ENCODE results near the gene STARD7. TPM values are rescaled to one million over a fixed set of nuclear protein-coding genes. Genes with fewer than 3 reads are reported as not detected.
A peak's percentile ranks its signal among the peaks of the same experiment; 100 is the strongest.

Gene STARD7
- total and polyA plus RNA-seq, 9 of the 15 experiments (the other 6 are each of a cell fraction or from before 2014, with no cell fraction given), result 90.9 to 196 (median 145) TPM

DNA sequence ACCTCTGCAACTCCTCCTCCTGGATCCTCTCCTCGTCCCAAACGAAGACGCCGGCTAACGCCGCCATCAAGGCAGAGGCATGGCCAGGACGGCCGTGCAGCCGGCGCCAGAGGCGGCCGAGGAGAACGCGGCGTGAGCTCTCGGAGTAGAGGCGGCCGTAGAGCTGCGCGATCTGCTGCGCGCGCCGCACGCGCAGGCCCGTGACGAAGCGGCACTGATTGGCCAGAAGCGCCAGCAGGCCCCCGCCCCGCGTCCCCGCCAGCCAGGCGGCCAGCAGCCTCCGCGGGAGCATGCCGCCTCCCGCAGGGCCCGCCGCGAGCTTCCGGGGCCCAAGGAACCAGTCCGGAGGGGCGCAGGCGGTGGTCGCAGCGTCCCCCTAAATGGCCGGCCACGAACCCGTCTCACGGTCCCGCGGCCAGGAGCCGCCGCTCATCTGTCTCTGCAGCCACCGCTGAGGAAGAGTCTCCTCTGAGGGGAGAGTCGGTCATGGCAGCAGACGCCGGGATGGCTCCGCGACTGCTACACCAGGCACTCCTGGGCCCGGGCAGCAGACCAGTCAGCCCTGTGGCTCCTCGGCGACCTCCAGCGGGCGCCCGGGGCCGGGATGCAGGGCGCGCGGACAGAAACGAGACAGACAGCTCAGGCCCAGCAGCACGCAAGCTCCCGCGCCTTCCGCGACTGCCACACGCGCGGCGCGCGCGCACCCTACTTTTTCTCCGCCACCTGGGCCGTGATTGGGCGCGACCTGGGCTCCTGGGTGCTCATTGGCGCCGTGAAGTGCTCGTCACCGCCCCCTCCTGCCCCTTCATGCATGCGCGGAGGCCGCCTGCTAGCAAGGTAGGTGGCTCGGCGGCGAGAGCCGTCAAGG is at the start of gene STARD7 (continued):
- TF ChIP-seq, protein P1, sequence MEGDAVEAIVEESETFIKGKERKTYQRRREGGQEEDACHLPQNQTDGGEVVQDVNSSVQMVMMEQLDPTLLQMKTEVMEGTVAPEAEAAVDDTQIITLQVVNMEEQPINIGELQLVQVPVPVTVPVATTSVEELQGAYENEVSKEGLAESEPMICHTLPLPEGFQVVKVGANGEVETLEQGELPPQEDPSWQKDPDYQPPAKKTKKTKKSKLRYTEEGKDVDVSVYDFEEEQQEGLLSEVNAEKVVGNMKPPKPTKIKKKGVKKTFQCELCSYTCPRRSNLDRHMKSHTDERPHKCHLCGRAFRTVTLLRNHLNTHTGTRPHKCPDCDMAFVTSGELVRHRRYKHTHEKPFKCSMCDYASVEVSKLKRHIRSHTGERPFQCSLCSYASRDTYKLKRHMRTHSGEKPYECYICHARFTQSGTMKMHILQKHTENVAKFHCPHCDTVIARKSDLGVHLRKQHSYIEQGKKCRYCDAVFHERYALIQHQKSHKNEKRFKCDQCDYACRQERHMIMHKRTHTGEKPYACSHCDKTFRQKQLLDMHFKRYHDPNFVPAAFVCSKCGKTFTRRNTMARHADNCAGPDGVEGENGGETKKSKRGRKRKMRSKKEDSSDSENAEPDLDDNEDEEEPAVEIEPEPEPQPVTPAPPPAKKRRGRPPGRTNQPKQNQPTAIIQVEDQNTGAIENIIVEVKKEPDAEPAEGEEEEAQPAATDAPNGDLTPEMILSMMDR (IDR thresholded peaks at IDR 0.05 in 2 of 3, conservative IDR thresholded peaks at IDR 0.05 in 1 of 3; ENCODE audit: insufficient read depth in 2 of 3, low read depth in 1 of 3, low read length in 3 of 3), result peak in 2 of 3 experiments; percentile 17 to 36; a peak in 2 of 6 replicates
- TF ChIP-seq E2F3 (CRISPR knock-in tag; IDR thresholded peaks at IDR 0.05), result no peak; the same call in 1 of the 2 replicates
- TF ChIP-seq CBFA2T3 (IDR thresholded peaks at IDR 0.05), result no peak
- TF ChIP-seq SMARCB1 (IDR thresholded peaks at IDR 0.05; ENCODE audit: insufficient read length, low read depth), result no peak
- TF ChIP-seq PHF20 (IDR thresholded peaks at IDR 0.05; ENCODE audit: partially characterized antibody), result no peak
- no peak for TF ChIP-seq BRCA1 (IDR thresholded peaks at IDR 0.05)
- no peak for TF ChIP-seq BRCA1 (CRISPR knock-in tag; IDR thresholded peaks at IDR 0.05)
- TF ChIP-seq EWSR1 (IDR thresholded peaks at IDR 0.05; ENCODE audit: borderline replicate concordance, low read depth, partially characterized antibody), result no peak
- peak; percentile 98 for TF ChIP-seq POLR2A (conservative IDR thresholded peaks at IDR 0.05)
- TF ChIP-seq XRCC4 (IDR thresholded peaks at IDR 0.05; ENCODE audit: extremely low read depth, insufficient read depth, insufficient read length), result no peak
- TF ChIP-seq, protein P2, sequence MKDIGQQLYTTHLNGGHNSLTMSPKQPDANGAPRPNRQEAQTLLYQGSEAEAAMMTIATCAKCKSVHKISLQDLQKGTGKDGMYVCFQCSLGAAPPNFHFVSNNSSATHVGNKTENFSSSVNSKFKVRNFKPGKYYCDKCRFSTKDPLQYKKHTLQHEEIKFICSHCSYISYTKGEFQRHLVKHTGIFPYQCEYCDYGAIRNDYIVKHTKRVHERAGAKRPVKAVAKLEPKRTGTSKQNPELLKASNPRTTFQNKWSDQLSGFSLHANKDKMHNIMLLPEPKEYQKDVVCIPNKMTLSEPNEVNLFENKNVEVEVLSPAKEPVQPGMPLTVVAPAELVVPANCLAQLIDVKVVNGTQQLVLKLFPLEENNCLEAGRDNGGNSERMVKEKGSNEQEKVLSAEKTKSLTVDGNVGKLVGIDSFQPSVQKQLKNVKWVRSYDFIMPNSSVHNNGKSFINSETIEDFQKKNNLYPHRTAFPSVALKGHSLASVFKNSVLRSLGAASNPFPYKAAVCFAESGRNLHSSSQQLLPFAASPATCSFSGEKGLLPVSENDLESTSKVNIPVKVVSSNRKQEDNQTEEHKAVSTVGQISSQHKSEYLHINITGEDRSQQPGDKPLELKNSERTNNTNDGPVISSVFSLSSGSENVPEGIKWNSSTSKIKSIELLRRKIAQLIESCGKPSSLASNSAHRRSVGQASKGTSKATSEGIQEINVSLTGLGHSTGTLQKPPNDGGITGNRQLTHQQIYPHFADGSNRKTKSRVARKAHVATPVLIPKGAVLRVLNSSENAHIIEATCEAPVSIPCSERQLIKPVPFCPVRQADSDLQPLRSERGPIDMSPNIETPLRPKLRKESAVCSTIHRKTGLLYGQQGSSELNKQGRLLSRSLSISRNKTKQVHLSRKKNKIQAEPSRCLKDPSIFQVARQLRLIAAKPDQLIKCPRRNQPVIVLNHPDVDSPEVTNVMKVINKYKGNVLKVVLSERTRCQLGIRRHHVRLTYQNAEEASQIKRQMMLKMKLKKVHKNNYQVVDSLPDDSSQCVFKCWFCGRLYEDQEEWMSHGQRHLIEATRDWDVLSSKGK (CRISPR knock-in tag; IDR thresholded peaks at IDR 0.05), result no peak
- TF ChIP-seq ZFP36 (IDR thresholded peaks at IDR 0.05; ENCODE audit: low read depth, low read length, partially characterized antibody), result no peak
- TF ChIP-seq, protein P3, sequence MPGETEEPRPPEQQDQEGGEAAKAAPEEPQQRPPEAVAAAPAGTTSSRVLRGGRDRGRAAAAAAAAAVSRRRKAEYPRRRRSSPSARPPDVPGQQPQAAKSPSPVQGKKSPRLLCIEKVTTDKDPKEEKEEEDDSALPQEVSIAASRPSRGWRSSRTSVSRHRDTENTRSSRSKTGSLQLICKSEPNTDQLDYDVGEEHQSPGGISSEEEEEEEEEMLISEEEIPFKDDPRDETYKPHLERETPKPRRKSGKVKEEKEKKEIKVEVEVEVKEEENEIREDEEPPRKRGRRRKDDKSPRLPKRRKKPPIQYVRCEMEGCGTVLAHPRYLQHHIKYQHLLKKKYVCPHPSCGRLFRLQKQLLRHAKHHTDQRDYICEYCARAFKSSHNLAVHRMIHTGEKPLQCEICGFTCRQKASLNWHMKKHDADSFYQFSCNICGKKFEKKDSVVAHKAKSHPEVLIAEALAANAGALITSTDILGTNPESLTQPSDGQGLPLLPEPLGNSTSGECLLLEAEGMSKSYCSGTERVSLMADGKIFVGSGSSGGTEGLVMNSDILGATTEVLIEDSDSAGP (CRISPR knock-in tag; IDR thresholded peaks at IDR 0.05), result no peak
- TF ChIP-seq, protein P4, sequence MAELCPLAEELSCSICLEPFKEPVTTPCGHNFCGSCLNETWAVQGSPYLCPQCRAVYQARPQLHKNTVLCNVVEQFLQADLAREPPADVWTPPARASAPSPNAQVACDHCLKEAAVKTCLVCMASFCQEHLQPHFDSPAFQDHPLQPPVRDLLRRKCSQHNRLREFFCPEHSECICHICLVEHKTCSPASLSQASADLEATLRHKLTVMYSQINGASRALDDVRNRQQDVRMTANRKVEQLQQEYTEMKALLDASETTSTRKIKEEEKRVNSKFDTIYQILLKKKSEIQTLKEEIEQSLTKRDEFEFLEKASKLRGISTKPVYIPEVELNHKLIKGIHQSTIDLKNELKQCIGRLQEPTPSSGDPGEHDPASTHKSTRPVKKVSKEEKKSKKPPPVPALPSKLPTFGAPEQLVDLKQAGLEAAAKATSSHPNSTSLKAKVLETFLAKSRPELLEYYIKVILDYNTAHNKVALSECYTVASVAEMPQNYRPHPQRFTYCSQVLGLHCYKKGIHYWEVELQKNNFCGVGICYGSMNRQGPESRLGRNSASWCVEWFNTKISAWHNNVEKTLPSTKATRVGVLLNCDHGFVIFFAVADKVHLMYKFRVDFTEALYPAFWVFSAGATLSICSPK (IDR thresholded peaks at IDR 0.05; ENCODE audit: borderline replicate concordance), result no peak
- TF ChIP-seq ZNF431 (CRISPR knock-in tag; IDR thresholded peaks at IDR 0.05), result no peak
- TF ChIP-seq, protein P5, sequence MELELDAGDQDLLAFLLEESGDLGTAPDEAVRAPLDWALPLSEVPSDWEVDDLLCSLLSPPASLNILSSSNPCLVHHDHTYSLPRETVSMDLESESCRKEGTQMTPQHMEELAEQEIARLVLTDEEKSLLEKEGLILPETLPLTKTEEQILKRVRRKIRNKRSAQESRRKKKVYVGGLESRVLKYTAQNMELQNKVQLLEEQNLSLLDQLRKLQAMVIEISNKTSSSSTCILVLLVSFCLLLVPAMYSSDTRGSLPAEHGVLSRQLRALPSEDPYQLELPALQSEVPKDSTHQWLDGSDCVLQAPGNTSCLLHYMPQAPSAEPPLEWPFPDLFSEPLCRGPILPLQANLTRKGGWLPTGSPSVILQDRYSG (tag; conservative IDR thresholded peaks at IDR 0.05; ENCODE audit: low read depth), result no peak
- peak; percentile 82 for TF ChIP-seq GTF2E2 (tag; IDR thresholded peaks at IDR 0.05)
- TF ChIP-seq MECOM (CRISPR knock-in tag; IDR thresholded peaks at IDR 0.05), result no peak

Data from K562 (cell line).